EH (cell line): Measurements from ENCODE around the gene HNRNPCL1.
"Not testable (repeated sequence)": the region's sequence is repeated elsewhere in the genome, so short reads cannot be mapped to it uniquely, and the experiment has no call there.

Experiments
- DNase-seq: peaks from one replicate; pipeline ENCODE4 v3.0.0-alpha.2; 2015; ENCODE audit warnings: low read depth

Gene HNRNPCL1

GRCh38 chr1:12848620-12849019 lies at the start of gene HNRNPCL1:
TSS of gene HNRNPCL1 (minus strand) at chr1:12848720. CDS start at chr1:12848289, 431 bp downstream.
- not testable (repeated sequence) for DNase-seq

GRCh38 chr1:12898170-12898569 lies 49.6 kb upstream of the HNRNPCL1 start, which contains the start of gene PRAMEF10:
TSS of gene PRAMEF10 (minus strand) at chr1:12898270. CDS start at chr1:12895847, 2,423 bp downstream.
- not testable (repeated sequence) for DNase-seq

- not testable (repeated sequence) for DNase-seq
Observed at GRCh38 chr1:12886101-12886500, 37.6 kb upstream of the HNRNPCL1 start, which contains the start of gene PRAMEF4. TSS of gene PRAMEF4 (minus strand) at chr1:12886201. CDS start at chr1:12883394, 2,807 bp downstream.

DNA sequence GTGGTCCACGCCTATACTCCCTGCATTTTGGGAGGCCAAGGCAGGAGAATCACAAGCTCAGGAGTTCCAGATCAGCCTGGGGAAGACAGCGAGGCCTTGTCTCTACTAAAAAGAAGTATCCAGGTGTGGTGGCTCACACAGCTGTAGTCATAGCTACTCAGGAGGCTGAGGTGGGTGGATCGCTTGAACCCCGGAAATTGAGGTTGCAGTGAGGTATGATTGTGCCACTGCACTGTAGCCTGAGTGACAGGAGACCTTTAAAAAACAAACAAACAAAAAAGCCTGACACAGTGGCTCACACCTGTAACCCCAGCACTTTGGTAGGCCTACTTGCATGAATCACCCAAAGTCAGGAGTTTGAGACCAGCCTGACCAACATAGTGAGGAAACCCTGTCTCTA lies 29.9 kb upstream of the HNRNPCL1 start:
- DNase-seq = not testable (repeated sequence)

GRCh38 chr1:12863131-12863880 lies 14.8 kb upstream of the HNRNPCL1 start:
- not testable (repeated sequence) for DNase-seq

DNA sequence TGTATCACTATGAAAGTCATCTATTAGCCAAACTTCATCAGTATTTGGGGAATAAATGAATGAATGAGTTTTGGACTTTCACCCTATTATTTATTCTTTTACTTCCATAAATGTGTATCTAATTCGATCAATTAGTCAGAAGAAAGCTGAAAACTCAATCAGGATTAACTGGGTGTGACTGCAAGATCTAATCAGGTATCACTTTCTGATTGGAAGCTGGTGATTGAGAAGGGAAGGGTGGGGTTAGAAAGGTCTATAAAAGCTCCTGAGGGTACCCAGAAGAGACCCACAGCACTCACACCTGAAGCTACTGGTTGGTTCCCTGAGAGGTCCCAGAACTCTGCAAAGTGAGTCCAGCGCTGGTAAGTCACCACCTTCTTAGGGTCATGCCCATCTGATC lies 8.3 kb upstream of the HNRNPCL1 start, which contains the start of gene PRAMEF2:
Gene PRAMEF2, plus strand, starts transcription at position 301 of the 400 bp plus-strand sequence. CDS start 1,924 bp downstream, outside the sequence.
- DNase-seq = not testable (repeated sequence)

GRCh38 chr1:12851779-12852178 lies 3.3 kb upstream of the HNRNPCL1 start:
- peak; percentile 22 for DNase-seq

- not testable (repeated sequence) for DNase-seq
Observed at GRCh38 chr1:12833251-12833650, 15.3 kb downstream of the HNRNPCL1 start.

DNA sequence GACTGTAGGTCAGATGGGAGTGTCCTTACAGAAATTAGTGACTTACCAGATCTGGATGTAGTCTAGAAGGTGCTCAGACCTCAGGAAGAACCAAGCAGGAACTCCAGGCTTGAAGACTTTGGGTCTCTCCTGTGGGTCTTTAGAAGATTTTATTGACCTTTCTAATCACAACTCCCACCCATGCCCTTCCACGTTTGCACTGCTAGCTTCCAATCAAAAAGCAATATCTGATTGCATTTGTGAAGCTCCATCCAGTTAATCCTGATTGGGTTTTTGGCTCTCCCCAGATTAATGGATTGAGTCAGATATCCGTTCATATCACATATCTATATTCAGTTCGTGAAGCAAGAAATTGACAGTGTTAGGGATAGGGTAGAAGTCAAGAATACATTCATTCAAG lies 17.2 kb downstream of the HNRNPCL1 start, which contains the start of gene PRAMEF11:
Gene PRAMEF11, minus strand, starts transcription at position 101 of the 400 bp plus-strand sequence. CDS start 2,621 bp downstream, outside the sequence.
- DNase-seq = not testable (repeated sequence)

GRCh38 chr1:12819061-12819460 lies 29.5 kb downstream of the HNRNPCL1 start:
- DNase-seq = not testable (repeated sequence)

DNA sequence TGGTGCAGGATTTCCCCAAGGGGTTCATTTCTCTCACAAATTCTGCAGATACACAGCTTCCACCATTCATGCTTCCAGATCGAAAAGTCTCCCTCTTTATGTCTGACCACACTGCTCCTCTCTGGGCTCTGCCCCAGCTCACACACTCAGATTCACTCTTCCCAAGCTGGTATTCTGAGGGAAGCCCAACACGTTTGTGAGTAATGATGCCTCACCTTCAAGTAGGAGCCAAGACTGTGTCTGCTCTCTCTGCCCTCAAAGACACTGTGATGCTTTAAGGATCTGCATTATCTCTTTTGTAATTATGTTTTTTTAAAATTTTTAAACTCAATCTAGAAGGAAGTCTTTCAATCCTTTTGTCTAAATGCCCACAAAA lies 37.1 kb downstream of the HNRNPCL1 start:
- DNase-seq = no peak

- peak; percentile 57 for DNase-seq
Observed at GRCh38 chr1:12810691-12811408, 37.7 kb downstream of the HNRNPCL1 start.

DNA sequence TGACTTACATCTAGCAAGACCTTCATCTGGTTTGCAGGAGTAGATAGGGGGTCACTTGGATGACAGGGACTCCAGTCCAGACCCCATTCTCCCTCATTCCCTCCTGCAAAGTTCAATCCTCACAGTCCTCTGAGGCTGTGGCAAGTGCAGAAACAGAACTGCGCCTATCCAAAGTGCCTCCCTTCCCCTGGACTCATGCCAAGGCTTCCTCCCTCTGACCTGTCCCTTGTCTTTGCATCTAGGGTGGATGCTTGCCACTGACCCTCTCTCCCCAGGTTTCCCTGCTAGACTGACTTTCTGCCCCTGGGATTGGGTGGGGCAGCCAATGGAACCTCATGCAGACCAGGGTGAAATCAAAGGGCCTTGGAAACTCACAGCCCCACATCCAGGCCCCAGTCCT lies 38.6 kb downstream of the HNRNPCL1 start:
- DNase-seq = no peak

DNA sequence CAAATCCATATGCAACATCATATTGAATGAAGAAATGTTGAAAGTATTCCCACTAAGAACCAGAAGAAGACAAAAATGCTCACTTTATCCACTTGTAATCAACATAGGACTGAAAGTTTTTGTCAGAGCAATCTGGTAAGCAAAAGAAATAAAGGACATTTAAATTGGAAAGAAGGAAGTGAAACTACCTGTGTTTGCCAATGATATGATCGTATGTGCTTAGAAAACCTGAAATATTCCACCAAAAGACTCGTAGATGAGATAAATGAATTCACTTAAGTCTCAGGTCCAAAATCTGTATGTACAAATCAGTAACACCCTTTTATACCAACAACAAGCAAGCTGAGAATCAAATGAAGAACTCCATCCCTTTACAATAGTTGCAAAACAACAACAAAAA lies 48.8 kb downstream of the HNRNPCL1 start:
- no peak for DNase-seq

DNA sequence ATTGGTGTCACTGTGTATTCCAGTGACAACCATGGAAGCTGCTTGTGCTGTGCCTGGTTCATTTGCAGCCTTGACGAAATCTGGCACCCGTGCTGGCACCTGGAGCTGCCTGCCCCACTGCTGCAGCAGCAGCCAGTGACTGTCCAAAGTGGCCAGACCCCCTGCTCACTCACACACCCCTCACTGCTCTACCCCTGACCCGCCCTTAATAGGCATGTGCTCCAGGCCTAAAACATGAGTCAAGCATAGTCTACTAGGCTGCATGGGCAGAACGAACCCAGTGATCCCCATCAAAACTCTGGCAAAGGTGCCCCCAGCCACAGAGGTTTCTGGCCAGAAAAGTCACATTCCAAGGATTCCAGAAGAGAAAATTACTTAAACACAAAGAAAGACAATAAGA lies 49.6 kb downstream of the HNRNPCL1 start:
- DNase-seq = no peak
